AML-193 (cell line): Measurements from ENCODE around the gene CFAP126.
"Not testable (repeated sequence)": the region's sequence is repeated elsewhere in the genome, so short reads cannot be mapped to it uniquely, and the experiment has no call there.

Experiments
- DNase-seq, 2 experiments: peaks; one replicate each; lab custom pipeline; 2025; lab: John Stamatoyannopoulos, UW

The CFAP126 gene

GRCh38 chr1:161367684-161368400, at the start of gene CFAP126:
Gene CFAP126 (minus strand): TSS chr1:161367876. CDS start chr1:161367868, 8 bp downstream.
- DNase-seq, result peak; percentile 86 to 89

DNA sequence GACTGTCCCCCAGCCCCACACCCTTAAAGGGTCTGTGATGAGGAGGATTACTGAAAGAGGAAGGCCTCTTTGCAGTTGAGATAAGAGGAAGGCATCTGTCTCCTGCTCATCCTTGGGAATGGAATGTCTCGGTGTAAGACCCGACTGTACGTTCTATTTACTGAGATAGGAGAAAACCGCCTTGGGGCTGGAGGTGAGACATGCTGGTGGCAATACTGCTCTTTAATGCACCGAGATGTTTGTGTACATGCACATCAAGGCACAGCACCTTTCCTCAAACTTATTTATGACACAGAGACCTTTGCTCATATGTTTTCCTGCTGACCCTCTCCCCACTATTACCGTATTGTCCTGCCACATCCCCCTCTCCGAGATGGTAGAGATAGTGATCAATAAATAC, 45.4 kb upstream of the CFAP126 start:
- not testable (repeated sequence) for DNase-seq

DNA sequence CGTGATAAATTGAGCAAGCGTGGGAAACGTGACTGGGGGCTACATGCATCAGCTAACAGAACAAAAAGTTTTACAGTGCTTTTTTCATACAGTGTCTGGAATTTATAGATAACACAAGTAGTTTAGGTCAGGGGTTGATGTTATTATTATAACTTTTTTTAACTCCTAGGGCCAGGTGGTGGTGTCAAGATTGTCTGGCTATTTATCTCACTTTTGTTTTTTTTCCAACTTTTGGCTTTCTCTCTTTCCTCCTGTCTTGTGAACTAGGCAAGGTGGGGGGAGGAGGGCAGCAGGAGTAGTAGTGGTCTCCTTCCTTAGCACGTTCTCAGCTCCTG, 42.9 kb upstream of the CFAP126 start:
- not testable (repeated sequence) for DNase-seq

DNA sequence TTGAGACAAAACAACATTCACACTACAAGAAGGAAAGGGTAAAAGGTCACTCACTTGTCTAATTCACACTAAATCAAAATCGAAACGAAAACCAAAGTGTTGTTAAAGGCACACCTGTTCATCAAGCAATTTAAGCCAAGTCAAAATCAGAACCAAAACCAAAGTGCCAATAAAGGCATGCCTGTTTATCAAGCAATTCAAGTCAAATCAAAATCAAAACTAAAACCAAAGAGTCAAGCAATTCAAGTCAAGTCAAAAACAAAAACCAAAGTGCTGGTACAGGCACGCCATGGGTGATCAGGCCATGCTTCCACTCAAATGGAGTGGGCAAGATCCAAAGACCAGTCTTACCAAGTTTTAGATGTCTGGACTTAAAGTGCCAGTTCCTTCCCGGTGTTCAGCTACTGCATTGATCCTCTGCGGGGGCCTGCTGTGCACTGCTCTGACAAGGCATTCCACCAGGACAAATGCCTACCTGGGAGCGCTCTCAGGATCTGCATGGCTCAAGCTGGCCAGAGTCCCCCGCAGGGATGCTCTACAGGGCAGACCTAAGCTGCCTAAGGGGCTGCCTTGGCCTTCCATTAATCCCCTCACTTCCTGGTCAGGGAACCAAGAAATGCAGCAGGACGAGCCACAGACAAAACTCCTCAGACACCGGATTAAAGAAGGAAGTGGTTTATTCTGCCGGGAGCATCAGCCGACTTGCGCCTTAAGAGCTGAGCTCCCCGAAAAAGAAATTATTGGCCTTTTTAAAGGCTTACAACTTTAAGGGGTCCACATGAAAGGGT, 42.4 kb upstream of the CFAP126 start:
- DNase-seq, result not testable (repeated sequence)

DNA sequence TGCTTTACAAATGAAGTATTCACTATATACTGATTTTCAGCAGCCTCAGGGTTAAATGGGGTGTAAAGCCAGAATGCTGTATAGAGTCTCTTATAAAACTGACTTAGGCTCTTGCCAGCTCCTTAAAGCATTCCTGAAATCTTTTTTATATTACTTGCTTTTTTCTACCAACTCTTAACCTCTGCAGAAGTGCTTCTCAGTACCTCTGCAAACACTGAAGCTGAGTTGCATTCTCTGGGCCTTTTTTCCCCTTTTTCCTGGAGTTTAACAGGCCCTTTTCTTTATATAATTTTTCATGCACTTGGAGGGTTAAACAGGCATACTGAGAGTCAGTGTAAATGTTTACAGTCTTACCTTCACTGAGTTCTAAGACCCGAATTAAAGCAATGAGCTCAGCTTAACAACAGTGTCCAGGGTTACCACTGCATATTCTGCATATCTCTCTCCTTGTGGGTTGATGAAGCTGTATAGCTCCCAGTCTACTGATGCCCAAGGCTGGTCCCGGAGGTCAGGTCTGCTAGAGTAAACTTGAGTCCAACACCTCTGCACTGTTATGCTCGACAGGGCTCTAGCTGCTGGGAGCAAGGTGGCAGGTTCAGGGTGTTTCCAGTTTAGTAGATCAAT, 40.9 kb upstream of the CFAP126 start:
- no peak for DNase-seq

- DNase-seq, result no peak
These were observed 39.8 kb upstream of the CFAP126 start for GRCh38 chr1:161407451-161407985.

- not testable (repeated sequence) for DNase-seq
These were observed 38.9 kb upstream of the CFAP126 start for GRCh38 chr1:161406551-161406950.

DNA sequence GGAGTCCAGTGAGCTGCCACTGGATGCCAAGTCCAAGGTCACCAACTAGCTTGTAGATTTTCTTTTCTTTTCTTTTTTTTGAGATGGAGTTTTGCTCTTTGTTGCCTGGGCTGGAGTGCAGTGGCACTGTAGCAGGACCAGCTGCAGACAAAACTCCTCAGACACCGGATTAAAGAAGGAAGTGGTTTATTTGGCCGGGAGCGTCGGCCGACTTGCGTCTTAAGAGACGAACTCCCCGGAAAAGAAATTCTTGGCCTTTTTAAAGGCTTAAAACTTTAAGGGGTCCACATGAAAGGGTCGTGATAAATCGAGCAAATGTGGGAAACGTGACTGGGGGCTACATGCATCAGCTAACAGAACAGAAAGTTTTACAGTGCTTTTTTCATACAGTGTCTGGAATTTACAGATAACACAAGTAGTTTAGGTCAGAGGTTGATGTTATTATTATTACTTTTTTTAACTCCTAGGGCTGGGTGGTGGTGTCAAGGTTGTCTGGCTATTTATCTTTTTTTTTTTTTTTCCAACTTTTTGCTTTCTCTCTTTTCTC, 36.4 kb upstream of the CFAP126 start:
- DNase-seq, result no peak

DNA sequence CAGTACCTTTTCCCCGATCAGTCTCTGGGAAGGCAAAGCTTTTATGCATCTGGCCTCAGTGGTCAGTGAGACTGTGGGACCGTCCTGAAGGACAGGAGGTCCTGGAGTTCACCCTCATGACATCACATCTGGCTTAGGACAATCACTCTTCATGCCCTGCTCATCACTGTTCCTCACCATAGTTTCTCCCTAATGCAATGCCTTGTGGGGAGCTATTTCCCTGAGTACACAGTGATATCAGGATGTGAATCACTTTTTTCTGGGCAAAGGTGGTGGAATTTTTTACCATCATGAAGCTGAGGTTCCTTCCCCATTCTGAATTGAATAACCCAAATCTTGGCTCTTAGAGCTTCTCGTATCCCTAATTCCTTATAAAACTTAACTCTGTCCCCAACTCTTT, 34.8 kb upstream of the CFAP126 start:
- no peak for DNase-seq

GRCh38 chr1:161399257-161399998, 31.8 kb upstream of the CFAP126 start:
- peak; percentile 89 to 92 for DNase-seq

DNA sequence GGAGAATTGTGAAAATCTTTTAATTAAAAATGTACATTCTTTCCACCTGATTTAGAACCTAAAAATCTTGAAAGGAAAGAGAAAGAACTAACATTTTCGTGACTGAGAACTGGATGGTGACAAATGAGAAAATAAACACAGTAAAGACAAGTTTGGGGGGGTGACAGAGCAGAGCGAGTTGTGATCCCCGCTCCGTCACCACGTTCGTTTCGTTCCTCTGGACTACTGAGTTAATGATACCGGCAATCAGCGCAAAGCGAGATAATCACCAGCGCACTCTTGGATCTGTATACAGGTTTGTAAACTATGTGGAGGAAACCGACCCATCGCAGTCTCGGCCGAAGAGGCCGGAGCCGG, 31.2 kb upstream of the CFAP126 start:
- no peak for DNase-seq

- DNase-seq, result not testable (repeated sequence)
These were observed 29.4 kb upstream of the CFAP126 start for GRCh38 chr1:161397038-161397437.

DNA sequence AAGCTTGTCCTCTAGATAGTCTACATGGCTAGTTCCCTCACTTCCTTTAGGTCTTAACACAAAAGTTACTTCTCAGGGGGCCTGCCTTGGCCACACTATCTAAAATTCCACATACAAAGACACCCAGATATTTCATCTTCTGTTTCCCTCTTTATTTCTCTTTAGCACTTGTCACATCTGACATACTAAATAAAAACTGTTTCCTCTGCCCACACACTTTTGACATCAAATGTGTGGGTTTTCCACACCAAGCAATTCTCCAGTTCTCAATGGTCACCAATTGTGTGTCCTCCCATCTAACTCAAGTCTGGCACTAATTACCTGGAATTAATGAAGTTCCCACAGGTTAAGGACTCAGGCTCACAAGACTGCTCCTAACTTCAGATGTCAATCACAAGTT, 25.5 kb upstream of the CFAP126 start:
- no peak for DNase-seq

DNA sequence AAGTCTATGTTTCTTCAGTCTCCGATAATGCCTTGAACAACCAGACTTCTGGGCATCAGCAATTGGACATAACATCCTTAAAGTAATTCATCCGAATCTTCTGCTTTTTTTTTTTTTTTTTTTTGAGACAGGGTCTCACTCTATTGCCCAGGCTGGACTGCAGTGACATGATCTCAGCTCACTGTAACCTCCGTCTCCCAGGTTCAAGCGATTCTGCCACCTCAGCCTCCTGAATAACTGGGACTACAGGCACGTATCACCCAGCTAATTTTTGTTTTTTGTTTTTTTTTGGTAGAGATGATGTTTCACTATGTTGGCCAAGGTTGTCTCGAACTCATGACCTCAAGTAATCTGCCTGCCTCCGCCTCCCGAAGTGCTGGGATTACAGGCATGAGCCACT, 23.9 kb upstream of the CFAP126 start:
- no peak for DNase-seq

- DNase-seq, result not testable (repeated sequence)
These were observed 23.5 kb upstream of the CFAP126 start for GRCh38 chr1:161391136-161391535.

DNA sequence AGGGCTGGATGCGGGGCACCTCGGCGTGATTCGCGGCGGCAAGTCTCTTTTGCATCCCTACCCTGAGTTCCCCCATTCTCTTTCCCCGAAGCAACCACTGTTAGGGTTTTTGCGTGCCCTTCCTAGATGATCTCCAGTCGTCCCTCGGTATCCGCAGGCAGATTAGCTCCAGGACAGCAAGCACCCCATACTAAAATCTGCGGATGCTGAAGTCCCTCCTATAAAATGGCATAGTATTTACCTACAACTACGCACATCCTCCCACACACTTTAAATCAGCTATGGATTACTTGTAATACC, 22.8 kb upstream of the CFAP126 start:
- DNase-seq, result no peak

- DNase-seq, result peak; percentile 88 to 93
These were observed 22.2 kb upstream of the CFAP126 start for GRCh38 chr1:161389691-161390558.

GRCh38 chr1:161389158-161389557, 21.5 kb upstream of the CFAP126 start:
- DNase-seq, result not testable (repeated sequence)

DNA sequence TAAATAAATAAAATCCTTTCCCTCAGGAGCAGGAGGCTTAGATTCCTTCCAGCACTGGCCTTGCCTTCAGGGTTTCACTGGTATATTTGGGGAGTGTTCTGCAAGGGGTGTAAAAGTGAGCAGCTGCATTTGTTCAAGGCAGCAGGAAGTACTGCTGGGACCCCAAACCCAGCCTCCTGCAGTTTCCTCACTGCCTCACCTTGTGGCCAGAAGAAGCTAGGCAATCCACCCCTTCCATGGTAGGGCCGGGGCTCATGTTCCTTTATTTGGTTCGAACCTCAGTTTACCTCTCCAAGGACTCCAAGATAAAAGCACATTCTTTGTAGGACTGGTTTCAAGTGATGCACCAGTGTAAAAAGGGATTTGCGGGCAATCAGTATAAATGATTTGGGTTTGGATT, 21.0 kb upstream of the CFAP126 start:
- no peak for DNase-seq

DNA sequence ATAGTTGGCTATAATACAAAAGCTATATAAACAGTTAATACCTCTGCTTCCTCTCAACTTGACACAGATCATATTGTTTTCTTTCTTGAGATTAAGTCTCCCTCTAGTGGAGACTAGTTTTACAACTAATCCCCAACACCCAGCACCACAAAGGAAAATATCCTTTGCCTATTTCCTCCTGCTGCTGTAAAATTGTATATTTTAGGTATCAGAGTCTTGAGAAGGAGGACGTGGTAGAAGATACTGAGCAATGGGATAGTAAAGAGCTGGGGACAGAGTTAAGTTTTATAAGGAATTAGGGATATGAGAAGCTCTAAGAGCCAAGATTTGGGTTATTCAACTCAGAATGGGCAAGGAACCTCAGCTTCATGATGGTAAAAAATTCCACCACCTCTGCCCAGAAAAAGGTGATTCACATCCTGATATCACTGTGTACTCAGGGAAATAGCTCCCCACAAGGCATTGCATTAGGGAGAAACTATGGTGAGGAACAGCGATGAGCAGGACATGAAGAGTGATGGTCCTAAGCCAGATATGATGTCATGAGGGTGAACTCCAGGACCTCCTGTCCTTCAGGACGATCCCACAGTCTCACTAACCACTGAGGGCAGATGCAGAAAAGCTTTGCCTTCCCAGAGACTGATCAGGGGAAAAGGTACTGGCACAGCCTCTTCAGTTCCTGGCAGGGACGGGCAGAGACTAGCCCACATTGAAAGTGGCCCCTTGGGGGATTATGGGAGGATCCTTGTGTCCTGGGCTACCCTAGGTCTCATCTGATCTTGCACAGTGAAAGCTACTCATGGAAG, 14.7 kb upstream of the CFAP126 start:
- peak; percentile 71 to 73 for DNase-seq
